Fibroblast of the aortic adventitia (primary cell): ENCODE results near the gene ZYG11A. TPM values are rescaled to one million over a fixed set of nuclear protein-coding genes. Genes with fewer than 3 reads are reported as not detected.

Experiments
- DNase-seq: peaks from one replicate; pipeline ENCODE4 v3.0.0-alpha.2; 2010; ENCODE audit warnings: low read depth
- H3K4me3 ChIP-seq: 2 replicates; pipeline ENCODE4 v1.5.1; 2011; ENCODE audit warnings: low read depth, mild to moderate bottlenecking, control low read depth, low read length, moderate library complexity
- CTCF ChIP-seq: IDR thresholded peaks from 2 replicates; pipeline ENCODE4 v1.5.1; 2011; ENCODE audit warnings: mild to moderate bottlenecking, low read length, control low read depth, inconsistent platforms; ENCODE audit not compliant: insufficient read depth
- small RNA-seq: library from RNA; depleted of rRNA; stranded (forward); fragments of <200 nt; gene quantifications from one replicate; pipeline ENCODE3, GENCODE V24; 2012
- total RNA-seq: library from RNA; depleted of rRNA; stranded (reverse); fragments of >200 nt; gene quantifications from 2 replicates; pipeline ENCODE4 v1.2.3, GENCODE V29; 2012; ENCODE audit warnings: low replicate concordance

The ZYG11A gene
- total RNA-seq, 1 donor: 0.72 TPM

GRCh38 chr1:52937433-52938182 is 95.0 kb downstream of the ZYG11A start:
- no peak overlapping the region for H3K4me3 ChIP-seq
- DNase-seq: no peak
- no peak for TF ChIP-seq CTCF

- TF ChIP-seq CTCF: no peak
- no peak overlapping the region for H3K4me3 ChIP-seq
- no peak for DNase-seq
Measured at GRCh38 chr1:52938183-52938451, 95.6 kb downstream of the ZYG11A start.

GRCh38 chr1:52943876-52944416 is 101.4 kb downstream of the ZYG11A start:
- no peak overlapping the region for H3K4me3 ChIP-seq
- DNase-seq: no peak
- no peak for TF ChIP-seq CTCF

- DNase-seq: no peak
- no peak for TF ChIP-seq CTCF
- H3K4me3 ChIP-seq: no peak overlapping the region
Measured at GRCh38 chr1:52944566-52944965, 102.0 kb downstream of the ZYG11A start.

Small RNA genes lying within 50 kb of the gene (small RNA-seq; reads per million reads assigned to genes)
- gene AC099677.1 (not detected), gene AC099677.2 (not detected), gene MIR1273F (not detected), gene MIR1273G (not detected), gene MIR5095 (not detected), gene RNU6-969P (not detected)

Other genes with a start within 250 kb of the ZYG11A start
- gene GPX7, start 240.4 kb upstream of the ZYG11A start, total RNA-seq: 10.8 and 31.0 TPM in 2 replicates
- gene SHISAL2A, start 209.6 kb upstream of the ZYG11A start, total RNA-seq: not detected in 2 replicates
- 15.2 and 15.7 TPM in 2 replicates for gene COA7, start 144.4 kb upstream of the ZYG11A start, total RNA-seq
- 36.7 and 59.7 TPM in 2 replicates for gene ZYG11B, start 116.3 kb upstream of the ZYG11A start, total RNA-seq
- gene ECHDC2, start 79.0 kb downstream of the ZYG11A start, total RNA-seq: 14.7 and 39.9 TPM in 2 replicates
- gene SCP2, start 84.5 kb downstream of the ZYG11A start, total RNA-seq: 188 and 507 TPM in 2 replicates
- gene PODN, start 219.5 kb downstream of the ZYG11A start, total RNA-seq: 47.5 and 176 TPM in 2 replicates